ENCODE results near the gene RAD51B. TPM values are rescaled to one million over a fixed set of nuclear protein-coding genes. Genes with fewer than 3 reads are reported as not detected.
"Not testable (repeated sequence)": the region's sequence is repeated elsewhere in the genome, so short reads cannot be mapped to it uniquely, and the experiment has no call there.

RAD51B gene
- total and polyA plus RNA-seq, 5 donors: 0.88 to 5.3 (median 3.3) TPM

GRCh38 chr14:67967206-67967605 is 147.6 kb downstream of the RAD51B start:
- Histone ChIP-seq H3K4me1 (ENCODE audit: control insufficient read depth, insufficient read depth, low read length) (no peaks in the 10 kb centered on the region), H3K4me3 (ENCODE audit: low read length) (no peak overlapping the region), H3K9me3 (ENCODE audit: control insufficient read depth, low read length) (no peaks in the 10 kb centered on the region), H3K27ac (ENCODE audit: low read length) (no peak overlapping the region), H3K27me3 (ENCODE audit: control insufficient read depth, insufficient read depth) (no peaks in the 10 kb centered on the region)
- 97% methylated on average over 1 of the region's 1 CpG for WGBS
- no peak for DNase-seq
- intact Hi-C loops (cut with DNase I): no loop called here
- no peak for ATAC-seq

- DNase-seq; H3K27me3 ChIP-seq (ENCODE audit: control insufficient read depth, insufficient read depth); intact Hi-C loops (cut with DNase I); H3K9me3 ChIP-seq (ENCODE audit: control insufficient read depth, low read length); H3K4me3 ChIP-seq (ENCODE audit: low read length); ATAC-seq; H3K27ac ChIP-seq (ENCODE audit: low read length); H3K4me1 ChIP-seq (ENCODE audit: control insufficient read depth, insufficient read depth, low read length): not testable (repeated sequence)
- WGBS: 95% methylated on average over 2 of the region's 2 CpGs
These were observed 148.4 kb downstream of the RAD51B start for GRCh38 chr14:67967970-67968369.

- DNase-seq: no peak
- Histone ChIP-seq H3K27me3 (ENCODE audit: control insufficient read depth, insufficient read depth) (no peaks in the 10 kb centered on the region), H3K27ac (ENCODE audit: low read length) (no peak overlapping the region), H3K4me1 (ENCODE audit: control insufficient read depth, insufficient read depth, low read length) (no peaks in the 10 kb centered on the region), H3K9me3 (ENCODE audit: control insufficient read depth, low read length) (no peaks in the 10 kb centered on the region), H3K4me3 (ENCODE audit: low read length) (no peak overlapping the region)
- WGBS: 88% methylated on average over 4 of the region's 4 CpGs
- intact Hi-C loops (cut with DNase I): no loop called here
- no peak for ATAC-seq
These were observed 151.3 kb downstream of the RAD51B start for GRCh38 chr14:67970923-67971322.

- intact Hi-C loops (cut with DNase I): no loop called here
- no peak overlapping the region for H3K27ac ChIP-seq (ENCODE audit: low read length)
- WGBS: 60% methylated on average over 4 of the region's 4 CpGs
- no peaks in the 10 kb centered on the region for H3K9me3 ChIP-seq (ENCODE audit: control insufficient read depth, low read length)
- DNase-seq: no peak
- no peaks in the 10 kb centered on the region for H3K27me3 ChIP-seq (ENCODE audit: control insufficient read depth, insufficient read depth)
- H3K4me1 ChIP-seq (ENCODE audit: control insufficient read depth, insufficient read depth, low read length): no peaks in the 10 kb centered on the region
- no peak for ATAC-seq
- H3K4me3 ChIP-seq (ENCODE audit: low read length): no peak overlapping the region
These were observed 152.3 kb downstream of the RAD51B start for GRCh38 chr14:67971627-67972625.

GRCh38 chr14:67973436-67973835 is 153.9 kb downstream of the RAD51B start:
- Histone ChIP-seq H3K9me3 (ENCODE audit: control insufficient read depth, low read length) (no peaks in the 10 kb centered on the region), H3K27me3 (ENCODE audit: control insufficient read depth, insufficient read depth) (no peaks in the 10 kb centered on the region), H3K4me3 (ENCODE audit: low read length) (no peak overlapping the region), H3K4me1 (ENCODE audit: control insufficient read depth, insufficient read depth, low read length) (no peaks in the 10 kb centered on the region), H3K27ac (ENCODE audit: low read length) (no peak overlapping the region)
- intact Hi-C loops (cut with DNase I): no loop called here
- no peak for DNase-seq
- ATAC-seq: no peak

- Histone ChIP-seq H3K27ac (ENCODE audit: low read length) (no peak overlapping the region), H3K27me3 (ENCODE audit: control insufficient read depth, insufficient read depth) (no peaks in the 10 kb centered on the region), H3K4me1 (ENCODE audit: control insufficient read depth, insufficient read depth, low read length) (no peaks in the 10 kb centered on the region), H3K9me3 (ENCODE audit: control insufficient read depth, low read length) (no peaks in the 10 kb centered on the region), H3K4me3 (ENCODE audit: low read length) (no peak overlapping the region)
- intact Hi-C loops (cut with DNase I): no loop called here
- WGBS: 89% methylated on average over 6 of the region's 6 CpGs
- no peak for DNase-seq
- no peak for ATAC-seq
These were observed 155.9 kb downstream of the RAD51B start for GRCh38 chr14:67975470-67975869.

- Histone ChIP-seq H3K4me1 (ENCODE audit: control insufficient read depth, insufficient read depth, low read length) (no peaks in the 10 kb centered on the region), H3K27me3 (ENCODE audit: control insufficient read depth, insufficient read depth) (no peaks in the 10 kb centered on the region), H3K27ac (ENCODE audit: low read length) (no peak overlapping the region), H3K9me3 (ENCODE audit: control insufficient read depth, low read length) (no peaks in the 10 kb centered on the region), H3K4me3 (ENCODE audit: low read length) (no peak overlapping the region)
- WGBS: 43% methylated on average over 1 of the region's 1 CpG
- intact Hi-C loops (cut with DNase I): no loop called here
- no peak for ATAC-seq
- no peak for DNase-seq
These were observed 158.0 kb downstream of the RAD51B start for GRCh38 chr14:67977434-67978034.

- Histone ChIP-seq H3K4me1 (ENCODE audit: control insufficient read depth, insufficient read depth, low read length) (no peaks in the 10 kb centered on the region), H3K27ac (ENCODE audit: low read length) (no peak overlapping the region), H3K9me3 (ENCODE audit: control insufficient read depth, low read length) (no peaks in the 10 kb centered on the region), H3K4me3 (ENCODE audit: low read length) (no peak overlapping the region), H3K27me3 (ENCODE audit: control insufficient read depth, insufficient read depth) (no peaks in the 10 kb centered on the region)
- ATAC-seq (no peak), DNase-seq (no peak)
- intact Hi-C loops (cut with DNase I): no loop called here
These were observed 159.2 kb downstream of the RAD51B start for GRCh38 chr14:67978749-67979148.

GRCh38 chr14:67982711-67983608 is 163.4 kb downstream of the RAD51B start:
- Histone ChIP-seq H3K9me3 (ENCODE audit: control insufficient read depth, low read length) (no peaks in the 10 kb centered on the region), H3K27me3 (ENCODE audit: control insufficient read depth, insufficient read depth) (no peaks in the 10 kb centered on the region), H3K4me1 (ENCODE audit: control insufficient read depth, insufficient read depth, low read length) (no peaks in the 10 kb centered on the region), H3K27ac (ENCODE audit: low read length) (no peak overlapping the region), H3K4me3 (ENCODE audit: low read length) (no peak overlapping the region)
- 87% methylated on average over 3 of the region's 3 CpGs for WGBS
- DNase-seq (no peak), ATAC-seq (no peak)
- intact Hi-C loops (cut with DNase I): no loop called here

GRCh38 chr14:67984274-67984673 is 164.7 kb downstream of the RAD51B start:
- intact Hi-C loops (cut with DNase I): no loop called here
- Histone ChIP-seq H3K27me3 (ENCODE audit: control insufficient read depth, insufficient read depth) (no peaks in the 10 kb centered on the region), H3K9me3 (ENCODE audit: control insufficient read depth, low read length) (no peaks in the 10 kb centered on the region), H3K27ac (ENCODE audit: low read length) (no peak overlapping the region), H3K4me3 (ENCODE audit: low read length) (no peak overlapping the region), H3K4me1 (ENCODE audit: control insufficient read depth, insufficient read depth, low read length) (no peaks in the 10 kb centered on the region)
- ATAC-seq (no peak), DNase-seq (no peak)

All from right cardiac atrium (tissue), 5 donors.